Measurements from ENCODE around the gene MAP3K19.
"Not testable (repeated sequence)": the region's sequence is repeated elsewhere in the genome, so short reads cannot be mapped to it uniquely, and the experiment has no call there.

The MAP3K19 gene

DNA sequence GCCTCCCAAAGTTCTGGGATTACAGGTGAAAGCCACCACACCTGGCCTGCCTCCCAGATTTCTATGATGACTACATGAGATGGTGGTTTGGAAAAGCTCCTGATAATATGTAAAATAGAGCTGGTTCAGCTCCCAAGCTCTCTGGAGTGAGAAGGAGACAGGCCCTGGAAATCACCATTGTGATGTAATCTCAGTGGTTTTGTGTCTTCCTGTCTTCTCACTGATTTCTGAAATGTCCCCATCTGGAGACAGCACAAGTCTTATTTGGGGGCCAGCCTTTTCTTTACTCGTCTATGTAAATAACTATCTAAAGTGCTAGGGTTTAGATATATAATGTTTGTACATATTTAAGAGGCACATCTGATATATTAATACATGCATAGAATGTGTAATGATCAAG lies 64.6 kb downstream of the MAP3K19 start:
- no peak for DNase-seq

DNA sequence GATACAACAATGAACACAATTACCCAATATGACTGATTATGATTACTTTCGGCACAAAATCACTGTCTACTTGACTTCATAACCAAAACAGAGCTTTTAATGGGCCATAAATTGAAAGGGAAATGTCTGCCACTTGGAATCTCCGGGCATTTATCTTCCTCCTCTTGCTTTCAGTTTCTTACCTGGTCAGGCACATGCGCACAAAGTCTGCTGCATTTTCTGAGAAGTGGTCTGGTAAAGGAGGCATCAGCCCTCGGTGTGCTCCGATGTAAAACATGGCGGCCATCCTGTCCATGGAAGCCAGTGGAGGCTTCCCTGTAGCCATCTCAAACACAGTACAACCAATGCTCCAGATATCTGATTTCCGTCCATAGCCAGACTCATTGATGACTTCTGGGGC lies 66.6 kb downstream of the MAP3K19 start:
- DNase-seq, result no peak

DNA sequence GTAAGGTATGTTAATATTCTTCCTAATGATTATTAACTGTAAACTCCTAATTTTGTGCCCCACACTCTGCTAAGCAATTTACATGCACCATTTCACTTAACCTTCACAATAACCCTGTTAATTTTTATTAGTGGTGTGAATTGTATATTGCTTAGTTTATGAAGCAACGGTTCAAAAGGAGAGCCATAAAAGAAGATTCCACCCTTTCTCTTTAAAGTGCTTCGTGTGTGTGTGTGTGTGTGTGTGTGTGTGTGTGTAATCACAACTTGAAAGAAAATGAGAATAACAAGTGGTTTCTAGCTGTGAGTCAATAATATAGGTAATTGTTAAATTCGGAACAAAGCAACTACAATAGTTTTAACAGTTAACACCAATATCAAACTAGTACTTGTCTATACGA lies 68.0 kb downstream of the MAP3K19 start:
- DNase-seq, result no peak

DNA sequence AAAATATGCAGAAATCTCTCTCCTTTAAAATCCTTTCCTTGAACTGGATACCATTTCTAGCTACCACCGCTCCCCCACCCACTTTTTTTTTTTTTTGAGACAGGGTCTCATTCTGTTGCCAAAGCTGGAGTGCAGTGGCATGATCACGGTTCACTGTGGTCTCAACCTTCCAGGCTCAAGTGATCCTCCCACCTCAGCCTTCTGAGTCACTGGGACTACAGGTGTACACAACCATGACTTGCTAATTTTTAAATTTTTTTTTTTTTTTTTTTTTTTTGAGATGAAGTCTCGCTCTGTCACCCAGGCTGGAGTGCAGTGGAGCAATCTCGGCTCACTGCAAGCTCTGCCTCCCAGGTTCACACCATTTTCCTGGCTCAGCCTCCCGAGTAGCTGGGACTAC lies 70.1 kb downstream of the MAP3K19 start:
- not testable (repeated sequence) for DNase-seq

DNA sequence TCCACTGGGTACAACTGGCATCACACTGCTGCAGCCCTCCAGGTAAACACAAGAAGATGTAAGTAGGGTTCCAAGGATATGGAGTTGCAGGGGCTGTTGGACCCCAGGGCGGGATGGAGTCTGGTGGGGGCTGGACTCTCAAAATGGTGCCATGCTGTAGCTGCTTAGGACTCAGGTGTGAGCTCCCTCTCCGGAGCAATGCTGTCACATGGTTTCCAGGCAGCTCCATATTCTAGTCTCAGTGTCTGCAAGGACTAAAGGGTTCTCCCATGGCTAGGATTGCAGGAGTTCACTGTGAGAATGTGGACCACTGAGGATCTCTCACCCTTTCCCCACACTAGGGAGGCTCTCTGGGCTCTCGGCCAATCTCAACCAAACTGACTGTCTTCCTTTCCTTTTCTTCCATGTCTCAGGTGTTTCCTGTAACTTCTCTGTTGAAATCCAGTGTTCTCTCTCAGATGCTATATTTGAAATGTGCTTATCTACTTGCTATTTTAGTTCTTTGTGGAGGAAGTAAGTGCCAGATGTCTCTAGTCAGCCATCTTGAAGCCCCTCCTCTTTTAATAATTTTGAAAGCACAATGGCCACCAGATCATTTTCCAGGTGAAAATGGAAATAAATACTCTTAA lies 71.1 kb downstream of the MAP3K19 start:
- no peak for DNase-seq

DNA sequence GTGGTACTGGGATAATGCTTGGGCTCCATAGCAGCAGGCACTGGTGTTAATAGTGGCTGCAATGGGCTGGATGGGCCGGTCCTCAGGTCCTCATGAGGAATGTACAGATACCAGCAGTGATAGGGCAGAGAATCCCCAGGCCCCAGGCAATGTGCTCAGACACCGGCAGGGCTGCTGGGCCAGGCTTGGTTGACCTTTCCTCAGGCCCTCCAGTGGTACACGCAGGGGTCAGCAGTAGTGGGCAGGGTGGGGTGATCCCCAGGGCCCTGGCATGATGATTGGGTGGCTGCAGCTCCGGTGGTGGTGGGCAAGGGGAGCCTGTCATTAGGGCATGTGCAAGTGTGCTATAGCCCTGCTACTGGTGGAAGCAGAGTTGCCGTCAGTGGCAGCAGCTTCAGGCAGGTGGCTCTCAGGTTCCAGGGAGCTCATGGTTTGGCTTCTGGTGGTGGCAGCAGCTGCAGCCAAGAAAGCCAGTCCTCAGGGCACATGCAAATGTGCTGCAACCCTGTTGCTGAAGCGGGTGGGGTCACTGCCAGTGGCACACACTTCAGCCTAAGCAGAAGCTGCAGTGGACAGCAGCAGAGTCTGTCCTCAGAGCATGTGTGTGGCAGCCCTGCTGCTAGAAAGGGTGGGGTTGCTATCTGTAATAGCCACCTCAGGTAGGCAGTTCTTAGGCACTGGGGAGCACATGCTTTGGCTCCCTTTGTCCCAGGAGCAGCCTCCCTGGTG lies 71.8 kb downstream of the MAP3K19 start:
- no peak for DNase-seq

DNA sequence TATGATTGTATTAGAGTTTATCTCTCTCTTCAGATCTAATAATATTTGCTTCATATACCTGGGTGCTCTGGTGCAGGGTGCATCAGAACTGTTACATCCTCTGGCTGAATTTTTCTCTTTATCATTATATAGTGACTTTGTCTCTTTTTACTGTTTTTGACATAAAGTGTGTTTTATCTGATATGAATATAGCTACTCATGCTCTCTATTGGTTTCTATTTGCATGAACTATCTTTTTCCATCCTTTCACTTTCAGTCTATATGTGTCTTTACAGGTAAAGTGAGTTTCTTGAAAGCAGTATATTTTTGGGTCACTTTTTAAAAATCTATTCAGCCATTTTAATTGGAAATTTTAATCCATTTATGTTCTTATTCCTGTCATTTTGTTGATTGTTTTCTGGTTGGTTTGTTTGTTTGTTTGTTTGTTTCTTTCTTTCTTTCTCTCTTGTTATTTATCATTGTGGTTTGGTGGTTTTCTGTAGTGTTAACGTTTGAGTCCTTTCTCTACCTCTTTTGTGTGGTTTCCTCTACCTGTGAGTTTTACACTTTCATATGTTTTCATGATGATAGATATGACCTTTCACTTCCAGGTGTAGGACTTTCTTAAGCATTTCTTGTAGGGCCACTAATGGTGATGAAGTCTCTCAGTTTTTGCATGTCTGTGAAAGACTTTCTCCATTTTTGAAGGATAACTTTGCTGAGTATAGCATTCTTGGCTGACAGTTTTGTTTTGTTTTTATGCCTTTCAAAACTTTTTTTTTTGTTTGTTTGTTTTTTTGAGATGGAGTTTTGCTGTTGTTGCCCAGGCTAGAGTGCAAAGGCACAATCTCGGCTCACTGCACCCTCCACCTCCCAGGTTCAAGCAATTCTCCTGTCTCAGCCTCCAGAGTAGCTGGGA lies 73.8 kb downstream of the MAP3K19 start:
- DNase-seq, result no peak

DNA sequence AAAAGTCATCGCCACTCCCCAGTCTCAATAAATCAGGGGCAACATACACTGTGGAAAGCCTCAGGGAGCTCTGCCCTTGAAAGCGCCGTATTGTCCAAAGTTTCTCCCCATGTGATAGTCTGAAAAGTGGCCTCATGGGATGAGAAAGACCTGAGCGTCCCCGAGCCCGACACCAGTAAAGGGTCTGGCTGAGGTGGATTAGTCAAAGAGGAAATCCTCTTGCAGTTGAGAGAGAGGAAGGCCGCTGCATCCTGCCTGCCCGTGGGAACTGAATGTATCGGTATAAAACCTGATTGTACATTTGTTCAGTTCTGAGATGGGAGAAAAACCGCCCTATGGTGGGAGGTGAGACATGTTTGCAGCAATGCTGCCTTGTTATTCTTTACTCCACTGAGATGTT lies 80.1 kb downstream of the MAP3K19 start:
- DNase-seq, result not testable (repeated sequence)

DNA sequence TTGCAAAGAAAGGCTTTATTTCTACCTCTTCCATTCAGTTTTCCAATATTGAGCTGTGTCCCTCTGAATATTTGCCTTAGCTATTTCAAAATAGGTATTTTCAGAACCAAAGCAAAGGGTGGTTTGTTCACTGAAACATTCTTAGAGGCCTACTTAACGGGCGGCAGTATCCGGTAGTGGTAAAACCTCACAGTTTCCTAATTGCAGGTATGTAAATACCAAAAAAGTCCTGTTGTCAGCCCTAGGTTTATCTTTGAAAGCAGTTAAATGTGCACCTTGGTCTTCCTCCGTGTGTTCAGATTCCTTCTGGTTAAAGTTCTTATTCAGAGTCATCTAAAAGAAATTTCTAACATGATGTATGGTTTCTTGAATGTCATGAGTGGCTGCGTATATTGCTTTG lies 89.8 kb downstream of the MAP3K19 start:
- no peak for DNase-seq

DNA sequence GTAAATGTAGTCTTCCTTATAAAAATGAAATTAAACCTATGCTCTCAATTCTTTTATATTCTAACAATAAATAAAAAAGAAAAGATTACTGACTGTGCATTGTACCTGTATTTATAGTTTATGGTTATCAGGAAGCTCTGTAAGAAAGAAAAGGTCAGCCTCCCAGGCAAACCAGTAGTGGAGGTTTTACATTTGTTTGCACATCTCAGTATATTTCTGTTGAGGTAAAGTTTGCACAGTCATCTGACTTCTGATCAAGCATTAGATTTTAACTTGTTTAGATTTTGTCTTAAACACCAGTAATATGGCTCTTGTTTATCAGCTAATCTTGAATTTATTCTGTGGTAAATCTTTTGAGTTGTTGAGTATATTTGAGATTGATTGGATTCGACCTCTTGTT lies 91.5 kb downstream of the MAP3K19 start:
- no peak for DNase-seq

DNA sequence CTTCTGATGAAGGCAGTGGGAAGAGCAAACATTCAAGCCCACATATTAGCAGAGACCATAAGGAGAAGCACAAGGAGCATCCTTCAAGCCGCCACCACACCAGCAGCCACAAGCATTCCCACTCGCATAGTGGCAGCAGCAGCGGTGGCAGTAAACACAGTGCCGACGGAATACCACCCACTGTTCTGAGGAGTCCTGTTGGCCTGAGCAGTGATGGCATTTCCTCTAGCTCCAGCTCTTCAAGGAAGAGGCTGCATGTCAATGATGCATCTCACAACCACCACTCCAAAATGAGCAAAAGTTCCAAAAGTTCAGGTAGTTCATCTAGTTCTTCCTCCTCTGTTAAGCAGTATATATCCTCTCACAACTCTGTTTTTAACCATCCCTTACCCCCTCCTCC lies 93.2 kb downstream of the MAP3K19 start:
- no peak for DNase-seq

DNA sequence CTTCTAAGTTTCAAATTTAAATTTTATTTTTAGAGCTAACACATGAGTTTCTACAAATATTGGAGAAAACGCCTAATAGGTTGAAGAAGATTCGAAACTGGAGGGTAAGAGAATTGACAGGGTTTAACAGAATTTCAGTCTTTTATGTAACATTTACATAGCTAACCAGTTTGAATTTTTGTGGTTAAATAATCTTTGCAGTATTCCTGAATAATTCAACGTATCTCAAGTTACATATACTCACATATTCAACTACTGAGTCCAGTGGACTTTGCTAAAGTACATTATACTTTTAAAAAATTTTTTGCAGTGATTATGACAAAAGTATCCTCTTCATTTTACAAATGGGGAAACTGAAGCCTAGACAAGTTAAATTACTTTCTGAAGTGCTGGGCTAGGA lies 94.6 kb downstream of the MAP3K19 start:
- DNase-seq, result no peak

DNA sequence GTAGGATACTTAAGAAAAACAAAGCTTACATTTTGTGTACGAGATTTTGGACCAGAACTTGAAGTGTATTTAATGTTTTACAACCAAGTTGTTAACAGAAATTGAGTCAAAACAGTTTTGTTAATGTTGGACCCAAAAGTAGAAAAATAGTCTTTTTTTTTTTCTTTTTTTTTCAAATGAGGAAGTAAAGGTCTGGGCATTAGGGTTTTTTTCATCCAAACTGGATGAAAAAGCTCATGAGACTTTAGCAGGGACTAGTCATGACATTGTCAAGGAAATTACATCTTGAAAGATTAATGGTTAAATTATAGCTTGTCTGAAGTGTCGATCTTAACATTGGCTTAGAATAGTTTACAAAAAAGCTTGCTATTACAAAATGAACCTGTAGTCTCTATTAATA lies 96.4 kb downstream of the MAP3K19 start:
- DNase-seq, result no peak

DNA sequence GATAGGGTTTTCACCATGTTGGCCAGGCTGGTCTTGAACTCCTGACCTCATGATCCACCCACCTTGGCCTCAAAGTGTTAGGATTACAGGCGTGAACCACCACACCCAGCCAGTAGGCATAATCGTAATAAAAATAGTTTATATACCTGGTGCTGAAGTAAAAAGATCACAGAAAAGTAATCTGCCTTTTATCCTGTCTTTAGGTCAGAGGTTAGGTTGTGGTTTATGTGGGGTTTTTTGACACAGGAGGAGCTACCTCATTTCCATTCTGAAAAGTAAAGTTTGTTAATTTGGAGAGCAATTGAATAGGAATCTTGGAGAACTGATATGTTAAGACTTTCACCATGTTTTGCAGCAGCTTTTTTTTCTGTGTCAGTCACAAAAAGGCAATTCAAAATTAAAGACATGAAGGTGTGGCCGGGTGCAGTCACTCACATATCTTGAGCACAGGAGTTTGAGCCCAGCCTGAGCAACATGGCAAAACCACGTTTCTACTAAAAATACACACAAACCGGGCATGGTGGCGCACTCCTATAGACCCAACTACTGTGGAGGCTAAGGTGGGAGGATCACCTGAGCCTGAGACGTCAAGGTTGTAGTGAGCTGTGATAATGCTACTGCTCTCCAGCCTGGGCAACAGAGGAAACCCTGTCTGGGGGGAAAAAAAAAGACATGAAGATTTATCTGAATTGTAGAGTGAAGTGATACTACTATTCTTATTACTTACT lies 97.1 kb downstream of the MAP3K19 start:
- DNase-seq, result no peak

DNA sequence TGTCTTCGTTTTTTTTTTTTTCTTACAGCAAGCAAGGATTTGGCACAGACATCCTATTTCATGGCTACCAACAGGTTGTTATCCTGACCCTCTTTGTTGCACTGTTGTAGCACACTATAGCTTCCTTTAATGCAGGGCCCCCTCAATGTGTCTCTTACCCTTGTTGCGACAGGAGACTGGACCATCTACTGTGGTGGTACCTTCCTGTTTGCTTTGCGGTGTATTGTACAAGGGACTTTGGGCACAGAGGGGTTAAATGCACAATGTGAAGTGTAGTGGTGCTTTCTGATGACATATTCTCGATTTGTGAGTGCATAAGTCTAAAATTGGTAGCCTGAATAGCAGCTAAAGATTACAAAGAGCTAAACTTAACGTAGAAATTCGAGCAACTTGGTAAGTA lies 101.2 kb downstream of the MAP3K19 start:
- no peak for DNase-seq

DNA sequence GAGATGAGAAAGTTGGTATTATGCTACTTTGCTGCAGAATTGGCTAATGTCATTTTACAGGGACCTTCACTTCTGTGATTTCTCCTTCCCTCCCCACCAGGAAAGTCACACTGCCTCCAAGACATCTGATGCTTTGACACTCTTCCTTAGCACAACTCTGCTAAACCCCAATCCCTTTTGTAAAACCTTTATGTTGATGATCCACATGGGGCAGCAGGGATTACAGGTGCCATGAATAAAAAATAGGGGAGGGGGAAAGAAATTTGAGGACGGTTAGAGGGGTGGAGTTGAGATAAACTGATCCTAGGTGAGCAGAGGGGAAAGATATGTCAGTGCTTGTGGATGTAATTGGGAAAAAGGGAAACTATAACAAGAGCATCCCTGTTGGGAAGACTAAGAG lies 102.3 kb downstream of the MAP3K19 start:
- DNase-seq, result no peak

DNA sequence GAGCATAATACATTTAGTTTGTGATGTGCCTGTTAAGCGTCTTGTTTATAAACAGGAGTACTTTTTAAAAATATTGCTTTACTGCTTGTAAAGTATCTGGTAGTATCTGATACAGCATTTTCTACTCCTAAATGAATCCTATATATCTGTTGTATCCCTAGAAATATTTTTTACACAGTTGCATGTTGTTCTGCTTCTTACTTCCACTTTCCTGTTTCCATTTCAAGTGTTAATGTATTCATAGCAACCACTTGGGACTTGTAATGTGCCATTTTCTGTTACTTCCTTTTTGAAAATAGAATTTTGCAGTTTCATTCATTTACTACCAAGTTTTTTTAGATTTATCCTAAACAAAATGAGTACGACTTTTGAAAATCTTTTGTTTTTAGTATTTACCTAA lies 103.7 kb downstream of the MAP3K19 start:
- no peak for DNase-seq

DNA sequence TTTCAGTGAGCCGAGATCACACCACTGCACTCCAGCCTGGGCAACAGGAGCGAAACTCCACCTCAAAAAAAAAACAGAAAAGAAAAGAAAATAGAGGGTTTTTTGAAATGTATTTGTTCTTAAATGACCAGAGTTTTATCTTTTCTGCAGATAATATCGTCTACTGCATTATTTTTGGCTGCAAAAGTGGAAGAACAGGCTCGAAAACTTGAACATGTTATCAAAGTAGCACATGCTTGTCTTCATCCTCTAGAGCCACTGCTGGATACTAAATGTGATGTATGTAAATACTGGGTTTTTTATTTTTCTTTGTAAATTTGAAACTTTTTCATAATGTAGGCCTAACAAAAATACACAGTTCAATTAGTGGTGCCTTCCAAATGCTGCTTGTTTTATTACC lies 110.6 kb downstream of the MAP3K19 start:
- DNase-seq, result no peak

DNA sequence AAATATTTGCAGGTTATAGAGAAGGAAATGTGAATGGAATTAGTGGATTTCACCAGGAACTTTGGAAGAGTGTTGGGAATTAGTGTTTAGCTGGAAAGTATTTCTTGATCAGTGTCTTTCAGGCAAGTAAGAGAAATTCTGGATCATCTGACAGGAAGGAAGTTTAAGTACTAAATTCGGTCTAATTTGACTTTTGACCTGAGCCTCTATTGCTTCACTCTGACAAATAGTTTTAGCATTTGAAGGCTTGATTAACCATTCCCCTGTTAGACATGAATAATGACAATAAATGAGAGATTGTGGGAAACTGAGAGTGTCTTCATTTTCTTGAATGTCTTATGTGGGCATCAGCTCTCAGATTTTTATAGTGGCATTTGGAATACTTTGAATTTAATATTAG lies 112.6 kb downstream of the MAP3K19 start:
- no peak for DNase-seq

DNA sequence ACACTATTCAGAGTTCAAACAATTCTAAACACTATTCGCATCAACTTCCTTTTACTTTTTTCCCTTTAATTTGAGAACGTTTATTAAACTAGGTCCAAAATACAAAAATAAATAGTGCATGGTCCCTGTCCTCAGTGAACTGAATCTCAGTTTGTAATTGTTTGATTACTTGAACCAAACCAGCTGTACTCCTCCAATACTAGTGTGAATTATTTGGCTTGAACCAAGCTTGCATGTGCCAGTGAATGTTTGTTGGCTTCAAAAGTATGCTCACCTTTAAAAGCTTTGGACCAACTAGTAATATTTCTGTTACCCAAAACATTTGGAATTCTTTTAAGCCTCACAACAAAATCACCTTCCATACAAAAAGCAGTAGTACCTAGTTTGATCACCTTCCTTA lies 113.1 kb downstream of the MAP3K19 start:
- DNase-seq, result no peak

DNA sequence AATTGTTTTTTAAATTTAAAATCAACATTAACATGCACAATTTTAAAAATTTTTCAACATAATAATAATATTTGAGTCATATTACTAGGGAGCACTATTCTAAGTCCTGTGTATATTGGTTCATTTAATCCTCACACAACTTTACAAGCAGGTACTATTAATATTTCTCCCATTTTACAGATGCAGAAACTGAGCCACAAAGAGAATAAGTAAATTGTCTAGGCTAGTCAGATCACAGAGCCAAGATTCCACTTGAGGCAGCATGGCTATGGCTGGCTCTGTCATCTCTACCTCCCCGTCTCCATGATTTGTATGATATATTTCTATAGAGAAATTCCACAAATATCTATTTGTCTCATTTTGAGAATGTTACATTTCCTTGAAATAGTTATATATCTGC lies 113.5 kb downstream of the MAP3K19 start:
- DNase-seq, result no peak

DNA sequence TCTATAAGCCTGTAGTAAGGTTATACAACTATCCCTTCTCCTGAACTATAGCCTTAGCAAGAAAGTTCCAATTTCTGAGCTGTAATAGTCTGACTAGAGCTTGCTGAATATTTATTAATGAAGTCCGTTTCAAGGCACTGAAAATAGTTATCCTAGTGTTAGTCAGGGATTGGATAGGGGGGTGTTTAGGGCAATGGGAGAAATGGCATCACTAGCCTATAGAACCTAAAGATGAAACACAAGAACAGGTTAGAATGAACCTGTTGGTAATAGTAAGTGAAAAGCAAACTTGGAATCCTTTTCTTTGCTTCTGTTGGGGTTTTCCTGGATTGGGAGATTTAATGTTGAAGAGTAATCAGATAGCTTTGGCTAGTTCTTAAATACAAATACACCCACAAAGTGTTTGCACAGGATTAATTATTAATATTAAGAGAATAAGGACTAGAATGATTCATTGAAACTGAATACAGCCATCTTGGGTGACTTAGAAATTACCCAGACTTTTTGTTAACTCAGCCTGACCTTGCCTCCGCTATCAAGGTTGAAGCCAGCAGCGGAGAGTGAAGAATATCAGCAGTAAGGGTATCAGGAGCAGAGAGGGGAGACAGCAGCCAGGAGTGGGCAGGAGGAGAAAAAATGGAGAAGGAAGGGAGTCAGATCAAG lies 114.3 kb downstream of the MAP3K19 start:
- no peak for DNase-seq

DNA sequence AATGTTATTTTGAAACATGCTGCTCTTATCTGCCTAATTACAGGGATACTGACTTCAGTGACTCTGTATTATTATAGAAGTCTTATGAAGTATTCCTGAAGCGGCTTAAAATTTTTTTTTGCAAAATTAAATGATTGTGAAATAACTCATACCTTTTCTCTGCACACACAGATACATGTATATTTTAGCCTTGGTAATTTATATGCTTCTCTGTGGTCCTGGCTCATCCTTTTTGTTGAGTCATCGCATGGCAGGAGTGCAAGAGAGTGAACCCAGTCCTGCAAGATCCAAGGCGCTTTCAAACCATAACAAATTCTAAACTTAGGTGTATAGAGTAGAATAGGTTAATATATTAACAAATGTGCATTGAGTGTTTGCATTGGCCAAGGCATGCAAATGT lies 120.1 kb downstream of the MAP3K19 start:
- no peak for DNase-seq
